Loucy (cell line): ENCODE results near the gene BMP8B.
"Not testable (repeated sequence)": the region's sequence is repeated elsewhere in the genome, so short reads cannot be mapped to it uniquely, and the experiment has no call there.

Source experiments
- EZH2phosphoT487 ChIP-seq: fragments of 200-600 bp; IDR thresholded peaks from 2 replicates; pipeline ENCODE4 v1.6.1; 2018; ENCODE audit warnings: antibody characterized with exemption, mild to moderate bottlenecking, moderate library complexity, borderline replicate concordance
- TF ChIP-seq, protein P1 (sequence below): fragments of 200-600 bp; sonication (generic); conservative IDR thresholded peaks from 2 replicates; pipeline ENCODE4 v1.5.1; 2014; ENCODE audit warnings: mild to moderate bottlenecking, antibody characterized with exemption, low read length

DNA sequence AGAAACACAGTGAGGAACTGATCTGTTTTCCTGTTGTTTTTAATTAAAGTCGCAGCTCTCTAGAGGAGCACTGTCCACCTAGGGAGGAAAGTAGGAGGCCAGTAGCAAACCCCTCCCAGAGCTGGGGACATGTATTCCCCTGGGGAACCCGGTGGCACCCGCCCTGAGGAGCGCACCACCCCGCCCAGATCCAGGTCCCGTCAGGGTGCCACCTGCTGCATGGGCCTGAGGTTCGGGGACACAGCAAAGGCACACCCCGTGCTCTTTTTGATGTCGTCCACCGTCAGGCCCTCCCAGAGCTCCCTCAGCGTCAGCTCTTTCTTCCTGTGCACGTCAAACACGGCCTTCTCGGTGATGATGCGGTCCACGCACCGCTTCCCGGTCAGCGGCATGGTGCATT, 19.2 kb downstream of the BMP8B start:
- TF ChIP-seq, protein P1, sequence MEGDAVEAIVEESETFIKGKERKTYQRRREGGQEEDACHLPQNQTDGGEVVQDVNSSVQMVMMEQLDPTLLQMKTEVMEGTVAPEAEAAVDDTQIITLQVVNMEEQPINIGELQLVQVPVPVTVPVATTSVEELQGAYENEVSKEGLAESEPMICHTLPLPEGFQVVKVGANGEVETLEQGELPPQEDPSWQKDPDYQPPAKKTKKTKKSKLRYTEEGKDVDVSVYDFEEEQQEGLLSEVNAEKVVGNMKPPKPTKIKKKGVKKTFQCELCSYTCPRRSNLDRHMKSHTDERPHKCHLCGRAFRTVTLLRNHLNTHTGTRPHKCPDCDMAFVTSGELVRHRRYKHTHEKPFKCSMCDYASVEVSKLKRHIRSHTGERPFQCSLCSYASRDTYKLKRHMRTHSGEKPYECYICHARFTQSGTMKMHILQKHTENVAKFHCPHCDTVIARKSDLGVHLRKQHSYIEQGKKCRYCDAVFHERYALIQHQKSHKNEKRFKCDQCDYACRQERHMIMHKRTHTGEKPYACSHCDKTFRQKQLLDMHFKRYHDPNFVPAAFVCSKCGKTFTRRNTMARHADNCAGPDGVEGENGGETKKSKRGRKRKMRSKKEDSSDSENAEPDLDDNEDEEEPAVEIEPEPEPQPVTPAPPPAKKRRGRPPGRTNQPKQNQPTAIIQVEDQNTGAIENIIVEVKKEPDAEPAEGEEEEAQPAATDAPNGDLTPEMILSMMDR, result not testable (repeated sequence)
- not testable (repeated sequence) for TF ChIP-seq EZH2phosphoT487
